WTC11 (cell line): ENCODE data around the gene TSPYL2.
A peak's percentile ranks its signal among the peaks of the same experiment; 100 is the strongest.

Source experiments
- IRF2 ChIP-seq: sonication (generic); formaldehyde crosslinking; IDR thresholded peaks from 2 replicates; pipeline ENCODE4 v1.8.0; 2022; ENCODE audit warnings: low read depth, missing genetic modification reagents, borderline replicate concordance
- TF ChIP-seq, protein P1 (sequence below): fragments of 200-600 bp; IDR thresholded peaks from 2 replicates; pipeline ENCODE4 v1.8.0; 2022; ENCODE audit warnings: antibody characterized with exemption
- TF ChIP-seq, protein P2 (sequence below): sonication (generic); formaldehyde crosslinking; IDR thresholded peaks from 2 replicates; pipeline ENCODE4 v1.8.0; 2022; ENCODE audit warnings: missing genetic modification reagents

DNA sequence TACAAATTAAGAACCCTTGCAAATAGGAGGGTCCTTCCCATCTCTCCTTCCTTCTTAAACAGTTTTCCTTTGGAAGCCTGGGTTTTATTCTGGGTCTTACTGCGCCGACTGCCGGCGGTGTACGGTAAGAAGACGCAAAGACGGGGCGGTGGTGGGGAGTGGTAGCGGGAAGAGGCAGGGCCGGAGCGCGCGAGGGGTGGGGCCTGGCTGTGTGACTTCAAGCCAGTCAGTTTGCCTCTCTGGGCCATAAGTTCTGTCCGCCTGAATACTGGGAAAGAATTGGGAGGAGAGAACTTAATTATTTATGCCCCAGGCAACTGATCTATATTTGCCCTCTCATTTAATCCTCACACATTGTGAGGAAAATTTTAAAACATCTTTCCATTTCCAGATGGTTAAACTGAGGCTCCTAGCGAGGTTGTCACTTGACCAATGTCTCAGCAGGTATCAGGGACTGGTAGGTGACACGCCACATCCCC lies 11.0 kb downstream of the TSPYL2 start:
- TF ChIP-seq, protein P1, sequence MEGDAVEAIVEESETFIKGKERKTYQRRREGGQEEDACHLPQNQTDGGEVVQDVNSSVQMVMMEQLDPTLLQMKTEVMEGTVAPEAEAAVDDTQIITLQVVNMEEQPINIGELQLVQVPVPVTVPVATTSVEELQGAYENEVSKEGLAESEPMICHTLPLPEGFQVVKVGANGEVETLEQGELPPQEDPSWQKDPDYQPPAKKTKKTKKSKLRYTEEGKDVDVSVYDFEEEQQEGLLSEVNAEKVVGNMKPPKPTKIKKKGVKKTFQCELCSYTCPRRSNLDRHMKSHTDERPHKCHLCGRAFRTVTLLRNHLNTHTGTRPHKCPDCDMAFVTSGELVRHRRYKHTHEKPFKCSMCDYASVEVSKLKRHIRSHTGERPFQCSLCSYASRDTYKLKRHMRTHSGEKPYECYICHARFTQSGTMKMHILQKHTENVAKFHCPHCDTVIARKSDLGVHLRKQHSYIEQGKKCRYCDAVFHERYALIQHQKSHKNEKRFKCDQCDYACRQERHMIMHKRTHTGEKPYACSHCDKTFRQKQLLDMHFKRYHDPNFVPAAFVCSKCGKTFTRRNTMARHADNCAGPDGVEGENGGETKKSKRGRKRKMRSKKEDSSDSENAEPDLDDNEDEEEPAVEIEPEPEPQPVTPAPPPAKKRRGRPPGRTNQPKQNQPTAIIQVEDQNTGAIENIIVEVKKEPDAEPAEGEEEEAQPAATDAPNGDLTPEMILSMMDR = peak; percentile 16; the same call in 1 of the 2 replicates
- TF ChIP-seq IRF2 = no peak
- TF ChIP-seq, protein P2, sequence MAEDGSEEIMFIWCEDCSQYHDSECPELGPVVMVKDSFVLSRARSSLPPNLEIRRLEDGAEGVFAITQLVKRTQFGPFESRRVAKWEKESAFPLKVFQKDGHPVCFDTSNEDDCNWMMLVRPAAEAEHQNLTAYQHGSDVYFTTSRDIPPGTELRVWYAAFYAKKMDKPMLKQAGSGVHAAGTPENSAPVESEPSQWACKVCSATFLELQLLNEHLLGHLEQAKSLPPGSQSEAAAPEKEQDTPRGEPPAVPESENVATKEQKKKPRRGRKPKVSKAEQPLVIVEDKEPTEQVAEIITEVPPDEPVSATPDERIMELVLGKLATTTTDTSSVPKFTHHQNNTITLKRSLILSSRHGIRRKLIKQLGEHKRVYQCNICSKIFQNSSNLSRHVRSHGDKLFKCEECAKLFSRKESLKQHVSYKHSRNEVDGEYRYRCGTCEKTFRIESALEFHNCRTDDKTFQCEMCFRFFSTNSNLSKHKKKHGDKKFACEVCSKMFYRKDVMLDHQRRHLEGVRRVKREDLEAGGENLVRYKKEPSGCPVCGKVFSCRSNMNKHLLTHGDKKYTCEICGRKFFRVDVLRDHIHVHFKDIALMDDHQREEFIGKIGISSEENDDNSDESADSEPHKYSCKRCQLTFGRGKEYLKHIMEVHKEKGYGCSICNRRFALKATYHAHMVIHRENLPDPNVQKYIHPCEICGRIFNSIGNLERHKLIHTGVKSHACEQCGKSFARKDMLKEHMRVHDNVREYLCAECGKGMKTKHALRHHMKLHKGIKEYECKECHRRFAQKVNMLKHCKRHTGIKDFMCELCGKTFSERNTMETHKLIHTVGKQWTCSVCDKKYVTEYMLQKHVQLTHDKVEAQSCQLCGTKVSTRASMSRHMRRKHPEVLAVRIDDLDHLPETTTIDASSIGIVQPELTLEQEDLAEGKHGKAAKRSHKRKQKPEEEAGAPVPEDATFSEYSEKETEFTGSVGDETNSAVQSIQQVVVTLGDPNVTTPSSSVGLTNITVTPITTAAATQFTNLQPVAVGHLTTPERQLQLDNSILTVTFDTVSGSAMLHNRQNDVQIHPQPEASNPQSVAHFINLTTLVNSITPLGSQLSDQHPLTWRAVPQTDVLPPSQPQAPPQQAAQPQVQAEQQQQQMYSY = no peak
